GM21515 (cell line): ENCODE results near the gene C19orf12.
"Not testable (repeated sequence)": the region's sequence is repeated elsewhere in the genome, so short reads cannot be mapped to it uniquely, and the experiment has no call there.

ENCODE experiments used
- ATAC-seq: cut with Tn5 transposase; IDR thresholded peaks from one replicate; pipeline ENCODE4 v1.9.1; 2021; ENCODE audit not compliant: unreplicated experiment

Gene C19orf12

GRCh38 chr19:29677001-29677817 is 37.9 kb downstream of the C19orf12 start:
- ATAC-seq = no peak

- ATAC-seq = no peak
Measured at GRCh38 chr19:29676586-29676985, 38.5 kb downstream of the C19orf12 start.

DNA sequence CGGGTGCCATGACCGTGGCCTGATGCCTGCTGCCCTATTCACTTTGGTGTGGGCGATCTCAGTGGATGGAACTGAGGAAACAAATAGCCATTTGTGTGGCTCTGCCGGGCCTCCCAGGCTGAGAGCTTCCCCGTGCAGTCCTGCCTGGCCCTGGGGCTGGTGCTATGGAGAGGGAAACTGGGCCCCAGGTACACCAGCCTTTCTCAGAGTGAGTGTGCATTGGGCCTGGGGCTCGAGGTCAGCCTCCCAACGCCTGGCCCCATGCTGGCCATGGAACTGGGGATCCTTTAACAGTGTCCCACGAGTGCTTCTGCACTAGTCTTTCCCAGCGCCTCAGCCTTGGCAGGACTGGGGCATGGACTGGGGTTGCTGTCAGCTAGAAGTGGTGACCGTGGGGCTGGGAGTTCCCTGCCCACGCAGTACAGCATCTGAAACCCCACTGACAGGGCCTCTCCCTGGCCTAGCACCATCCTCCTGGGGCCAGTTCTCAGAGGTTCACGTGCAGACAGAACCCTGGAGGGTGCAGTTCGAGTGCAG is 39.3 kb downstream of the C19orf12 start:
- no peak for ATAC-seq

- ATAC-seq = no peak
Measured at GRCh38 chr19:29675120-29675649, 39.9 kb downstream of the C19orf12 start.

DNA sequence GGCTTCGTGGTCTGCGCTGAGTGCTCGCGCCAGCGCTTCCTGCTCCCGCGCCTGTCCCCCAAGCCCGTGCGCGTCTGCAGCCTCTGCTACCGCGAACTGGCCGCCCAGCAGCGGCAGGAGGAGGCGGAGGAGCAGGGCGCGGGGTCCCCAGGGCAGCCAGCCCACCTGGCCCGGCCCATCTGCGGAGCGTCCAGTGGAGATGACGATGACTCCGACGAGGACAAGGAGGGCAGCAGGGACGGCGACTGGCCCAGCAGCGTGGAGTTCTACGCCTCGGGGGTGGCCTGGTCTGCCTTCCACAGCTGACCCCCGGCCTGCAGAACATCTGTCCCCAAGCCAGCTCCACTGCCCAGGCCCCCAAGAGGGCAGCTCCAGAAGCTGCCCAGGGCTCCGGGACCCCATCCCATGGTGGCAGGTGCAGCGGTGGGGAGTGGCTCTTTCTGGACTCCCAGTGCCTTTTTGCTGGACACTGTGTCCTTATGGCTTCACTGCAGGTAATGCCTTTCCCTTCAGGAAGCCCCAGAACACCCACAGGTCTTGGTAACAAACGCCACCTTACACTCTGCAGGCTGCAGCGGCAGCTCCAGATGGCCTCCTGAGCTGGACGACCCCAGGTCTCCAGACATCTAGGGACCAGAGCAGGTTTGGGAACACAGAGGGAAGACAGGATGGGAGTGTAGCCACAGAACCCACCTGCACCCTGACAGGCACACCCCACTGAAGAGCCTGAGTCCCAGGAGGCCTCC is 40.5 kb downstream of the C19orf12 start:
- no peak for ATAC-seq

- ATAC-seq = no peak
Measured at GRCh38 chr19:29673451-29674371, 41.4 kb downstream of the C19orf12 start.

DNA sequence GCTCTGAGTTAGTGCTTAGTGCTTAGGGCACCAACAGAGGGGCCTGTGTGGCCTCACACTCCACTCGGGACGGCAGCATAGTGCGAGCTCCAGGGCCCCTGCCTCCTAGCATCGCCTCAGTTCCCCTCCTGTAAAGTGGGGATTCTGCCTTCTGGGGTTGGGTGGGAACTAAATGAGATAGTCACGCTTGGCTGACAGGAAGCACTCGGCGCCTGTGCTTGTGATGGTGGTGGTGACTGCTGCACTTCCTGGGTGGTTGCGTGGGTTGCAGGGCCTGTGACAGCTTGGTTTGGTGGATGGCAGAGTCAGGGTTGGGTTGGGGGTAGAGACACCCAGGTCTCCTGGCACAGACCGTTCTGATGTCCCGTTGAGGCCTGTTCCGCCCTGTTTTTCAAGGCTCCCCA is 42.1 kb downstream of the C19orf12 start:
- ATAC-seq = no peak

GRCh38 chr19:29672319-29672932 is 42.6 kb downstream of the C19orf12 start:
- no peak for ATAC-seq

GRCh38 chr19:29671393-29672160 is 43.5 kb downstream of the C19orf12 start:
- ATAC-seq = peak; percentile 57

GRCh38 chr19:29671026-29671392 is 44.1 kb downstream of the C19orf12 start:
- ATAC-seq = not testable (repeated sequence)

DNA sequence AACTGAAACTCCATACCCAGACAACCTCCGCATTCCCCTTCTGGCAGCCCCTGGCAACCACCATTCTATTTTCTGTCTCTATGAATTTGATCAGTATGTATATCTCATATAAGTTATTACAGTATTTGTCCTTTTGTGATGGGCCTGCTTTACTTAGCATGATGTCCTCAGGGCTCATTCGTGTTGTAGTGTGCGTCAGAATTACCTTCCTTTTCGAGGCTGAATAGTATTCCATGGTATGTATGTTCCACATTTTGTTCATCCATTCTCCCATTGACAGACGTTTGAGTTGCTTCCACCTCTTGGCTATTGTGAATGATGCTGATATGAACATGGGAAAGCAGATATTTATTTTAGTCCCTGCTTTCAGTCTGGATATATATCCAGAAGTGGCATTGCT is 44.8 kb downstream of the C19orf12 start:
- no peak for ATAC-seq

GRCh38 chr19:29668746-29669609 is 46.1 kb downstream of the C19orf12 start:
- no peak for ATAC-seq

- ATAC-seq = no peak
Measured at GRCh38 chr19:29667901-29668341, 47.1 kb downstream of the C19orf12 start.

DNA sequence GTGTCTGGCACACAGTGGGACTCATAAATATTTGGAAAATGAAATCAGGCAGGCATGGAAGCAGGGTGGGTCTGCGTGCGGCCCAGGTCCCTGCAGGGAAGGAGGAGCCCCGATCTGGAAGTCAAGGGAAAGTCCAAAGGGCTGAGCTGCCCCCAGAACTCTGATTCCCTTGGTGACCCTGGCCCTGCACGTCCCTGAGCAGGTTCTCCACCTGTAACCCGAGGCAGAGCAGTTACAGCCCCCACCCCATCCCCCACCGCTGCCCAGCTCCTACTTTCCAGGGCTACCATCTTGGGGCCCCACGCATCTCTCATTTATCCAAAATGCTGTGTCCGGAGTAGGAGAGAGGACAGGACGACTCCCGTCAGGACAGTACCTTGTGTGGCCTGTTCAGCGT is 47.7 kb downstream of the C19orf12 start:
- no peak for ATAC-seq

DNA sequence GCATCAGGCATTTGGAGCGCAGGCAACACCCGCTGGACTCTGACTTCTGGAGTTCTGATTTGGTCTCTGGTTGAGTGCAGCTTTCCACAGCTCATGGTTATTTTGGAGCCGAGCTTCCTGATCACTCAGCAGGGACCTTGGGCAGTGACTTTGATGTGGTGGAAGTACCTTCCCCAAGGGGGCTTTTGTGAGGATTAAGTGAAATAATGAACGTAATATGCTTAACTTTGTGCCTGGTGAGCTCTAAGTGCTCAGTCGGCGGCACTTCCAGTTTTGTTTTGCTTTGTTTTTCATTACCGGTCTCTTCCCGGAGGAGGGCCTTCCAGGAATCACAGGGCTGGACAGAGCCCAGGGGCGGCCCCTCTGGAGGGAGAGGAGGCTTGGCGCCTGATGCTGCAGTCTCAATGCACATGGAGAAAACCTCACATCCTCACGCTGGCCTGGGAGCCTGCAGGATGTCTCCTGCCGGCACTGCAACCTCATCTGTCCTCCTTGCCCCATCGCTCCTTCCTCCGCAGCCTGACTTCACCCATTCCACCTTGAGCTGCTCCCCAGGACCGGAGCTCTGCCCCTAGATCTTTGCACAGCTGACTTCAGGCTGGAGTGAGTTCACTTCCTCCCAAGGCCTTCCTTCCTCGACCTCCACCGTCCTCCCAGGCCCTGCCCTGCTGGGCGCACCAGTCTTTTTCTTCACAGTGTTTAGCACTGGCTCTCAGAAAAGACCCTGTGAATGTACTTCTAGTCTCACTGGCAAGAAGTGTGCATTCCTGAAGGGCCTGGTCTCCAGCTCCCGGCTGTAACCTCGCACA is 48.3 kb downstream of the C19orf12 start:
- no peak for ATAC-seq

GRCh38 chr19:29665826-29666577 is 49.1 kb downstream of the C19orf12 start:
- ATAC-seq = peak; percentile 5

GRCh38 chr19:29665215-29665825 is 49.7 kb downstream of the C19orf12 start, which contains the start of gene PLEKHF1:
TSS of gene PLEKHF1 (plus strand) at chr19:29665461. CDS start at chr19:29673840, 8,379 bp downstream.
- peak; percentile 84 for ATAC-seq
